Gastrocnemius medialis (tissue), 4 donors: ENCODE measurements around the gene KCNK18.

ENCODE experiments used
- POLR2A ChIP-seq, 2 donors: fragments of 450-650 bp; IDR thresholded peaks; one replicate each; pipeline ENCODE4 v1.6.1; 2017; ENCODE audit warnings: antibody characterized with exemption in 2 of 2, mild to moderate bottlenecking in 2 of 2, moderate library complexity in 2 of 2
- TF ChIP-seq, protein P1 (sequence below), 5 experiments: fragments of 450-650 bp in 3 of 5; fragments of 200-600 bp in 2 of 5; sonication (generic) in 2 of 5; IDR thresholded peaks in 4 of 5; conservative IDR thresholded peaks in 1 of 5; 1 replicate in 4 of 5; 2 replicates in 1 of 5; pipeline ENCODE4 v1.5.1; 2016 to 2019; ENCODE audit warnings: antibody characterized with exemption in 5 of 5, mild to moderate bottlenecking in 3 of 5, moderate library complexity in 3 of 5

DNA sequence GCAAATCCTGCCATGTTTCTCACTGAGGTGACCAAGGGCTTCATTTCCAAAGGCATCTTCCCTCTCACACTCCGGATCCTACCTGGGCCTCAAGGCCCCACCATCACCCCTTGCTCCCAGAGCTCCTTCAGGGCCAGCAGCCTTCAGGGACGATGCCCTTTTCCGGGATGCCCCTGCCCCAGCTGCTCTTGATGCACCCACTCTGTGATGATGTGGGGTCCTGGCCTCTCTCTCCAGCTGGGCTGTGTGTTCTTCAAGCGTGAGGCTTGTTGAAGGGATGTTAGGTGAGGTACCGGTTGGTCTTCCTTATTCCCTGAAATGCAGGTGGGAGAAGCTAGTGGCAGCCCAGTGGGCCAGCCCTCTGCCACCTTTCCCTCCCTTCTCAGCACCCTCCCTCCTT is 25.3 kb downstream of the KCNK18 start:
- TF ChIP-seq, protein P1, sequence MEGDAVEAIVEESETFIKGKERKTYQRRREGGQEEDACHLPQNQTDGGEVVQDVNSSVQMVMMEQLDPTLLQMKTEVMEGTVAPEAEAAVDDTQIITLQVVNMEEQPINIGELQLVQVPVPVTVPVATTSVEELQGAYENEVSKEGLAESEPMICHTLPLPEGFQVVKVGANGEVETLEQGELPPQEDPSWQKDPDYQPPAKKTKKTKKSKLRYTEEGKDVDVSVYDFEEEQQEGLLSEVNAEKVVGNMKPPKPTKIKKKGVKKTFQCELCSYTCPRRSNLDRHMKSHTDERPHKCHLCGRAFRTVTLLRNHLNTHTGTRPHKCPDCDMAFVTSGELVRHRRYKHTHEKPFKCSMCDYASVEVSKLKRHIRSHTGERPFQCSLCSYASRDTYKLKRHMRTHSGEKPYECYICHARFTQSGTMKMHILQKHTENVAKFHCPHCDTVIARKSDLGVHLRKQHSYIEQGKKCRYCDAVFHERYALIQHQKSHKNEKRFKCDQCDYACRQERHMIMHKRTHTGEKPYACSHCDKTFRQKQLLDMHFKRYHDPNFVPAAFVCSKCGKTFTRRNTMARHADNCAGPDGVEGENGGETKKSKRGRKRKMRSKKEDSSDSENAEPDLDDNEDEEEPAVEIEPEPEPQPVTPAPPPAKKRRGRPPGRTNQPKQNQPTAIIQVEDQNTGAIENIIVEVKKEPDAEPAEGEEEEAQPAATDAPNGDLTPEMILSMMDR (IDR thresholded peaks at IDR 0.05 in 4 of 5, conservative IDR thresholded peaks at IDR 0.05 in 1 of 5), result no peak
- no peak for TF ChIP-seq POLR2A (IDR thresholded peaks at IDR 0.05)
